Karpas-422 (cell line): Measurements from ENCODE around the gene RNF144A. TPM values are rescaled to one million over a fixed set of nuclear protein-coding genes. Genes with fewer than 3 reads are reported as not detected.

ENCODE experiments used
- DNase-seq: peaks from one replicate; pipeline ENCODE4 v3.0.0-alpha.2; 2015
- H2AFZ ChIP-seq: fragments of 200-600 bp; sonication (generic); 2 replicates; pipeline ENCODE4 v1.6.1; 2014; ENCODE audit warnings: antibody characterized with exemption, low read length, mixed read lengths
- H3K27ac ChIP-seq: fragments of 200-600 bp; sonication (generic); 2 replicates; pipeline ENCODE4 v1.5.1; 2014; ENCODE audit warnings: mild to moderate bottlenecking, low read length, moderate library complexity
- H3K27me3 ChIP-seq: fragments of 200-600 bp; sonication (generic); 2 replicates; pipeline ENCODE4 v1.6.1; 2014; ENCODE audit warnings: low read length, mixed read lengths
- H3K36me3 ChIP-seq: fragments of 200-600 bp; sonication (generic); 2 replicates; pipeline ENCODE4 v1.6.1; 2014; ENCODE audit warnings: low read length, mixed read lengths; ENCODE audit not compliant: insufficient read depth
- H3K4me1 ChIP-seq: fragments of 200-600 bp; sonication (generic); 2 replicates; pipeline ENCODE4 v1.6.1; 2014; ENCODE audit warnings: mild to moderate bottlenecking, low read length, mixed read lengths
- H3K4me2 ChIP-seq: fragments of 200-600 bp; sonication (generic); 2 replicates; pipeline ENCODE4 v1.6.1; 2014; ENCODE audit warnings: low read length, low read depth, mild to moderate bottlenecking; ENCODE audit not compliant: poor library complexity, severe bottlenecking
- H3K4me3 ChIP-seq: fragments of 200-600 bp; sonication (generic); 2 replicates; pipeline ENCODE4 v1.5.1; 2014; ENCODE audit warnings: mild to moderate bottlenecking, antibody characterized with exemption, low read length, mixed read lengths
- H3K79me2 ChIP-seq: fragments of 200-600 bp; sonication (generic); 2 replicates; pipeline ENCODE4 v1.6.1; 2014; ENCODE audit warnings: mild to moderate bottlenecking, low read length, mixed read lengths
- H3K9ac ChIP-seq: fragments of 200-600 bp; sonication (generic); 2 replicates; pipeline ENCODE4 v1.6.0; 2014; ENCODE audit warnings: low read length
- H3K9me2 ChIP-seq: fragments of 200-600 bp; sonication (generic), shearing (Covaris generic); replicated peaks from 2 replicates; pipeline ENCODE4 v1.6.0; 2014; ENCODE audit warnings: mild to moderate bottlenecking, low read length, moderate library complexity; ENCODE audit not compliant: insufficient read depth
- H3K9me3 ChIP-seq: fragments of 300-700, 200-600 bp; sonication (generic); 2 replicates; pipeline ENCODE4 v1.6.1; 2014; ENCODE audit warnings: low read length, mixed read lengths
- H4K20me1 ChIP-seq: fragments of 200-600 bp; sonication (generic); 2 replicates; pipeline ENCODE4 v1.6.1; 2014; ENCODE audit warnings: mild to moderate bottlenecking, antibody characterized with exemption, low read length, low read depth; ENCODE audit not compliant: insufficient read depth
- total RNA-seq: library from RNA; depleted of rRNA; stranded (reverse); fragments of >200 nt; shearing (Covaris generic); gene quantifications from 2 replicates; pipeline ENCODE4 v1.2.3, GENCODE V29; 2014; ENCODE audit warnings: low replicate concordance

Gene RNF144A
- total RNA-seq, 1 experiment from 2014 or later = 0.07 TPM

DNA sequence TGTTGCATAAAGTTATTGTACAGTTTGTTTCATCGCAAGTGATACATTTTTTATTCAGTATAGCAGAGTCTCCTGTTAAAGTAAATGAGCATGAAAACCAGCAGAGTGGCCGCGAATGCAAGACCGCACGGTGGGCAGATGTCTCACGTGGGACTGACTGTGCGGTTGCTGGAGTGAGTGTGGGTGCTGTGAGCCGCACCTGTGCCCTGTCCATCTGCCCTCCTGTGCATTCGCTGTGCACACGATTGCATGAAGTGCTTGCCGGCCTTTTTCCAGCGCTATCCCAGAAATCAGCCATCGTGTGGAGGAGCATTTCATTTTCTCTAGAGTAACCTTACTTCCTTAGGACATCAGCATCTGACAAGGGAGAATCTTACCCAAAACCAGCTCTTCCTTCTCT lies 118.7 kb downstream of the RNF144A start:
- Histone ChIP-seq H3K9me2 (no peaks in the 10 kb centered on the region), H4K20me1 (no peaks in the 10 kb centered on the region), H3K9me3 (no peaks in the 10 kb centered on the region), H3K4me2 (no peak overlapping the region), H3K27ac (no peak overlapping the region), H3K9ac (no peak overlapping the region), H3K36me3 (no peaks in the 10 kb centered on the region), H3K4me3 (no peak overlapping the region), H2AFZ (no peak overlapping the region), H3K27me3 (no peaks in the 10 kb centered on the region), H3K79me2 (no peaks in the 10 kb centered on the region), H3K4me1 (no peaks in the 10 kb centered on the region)
- no peak for DNase-seq

DNA sequence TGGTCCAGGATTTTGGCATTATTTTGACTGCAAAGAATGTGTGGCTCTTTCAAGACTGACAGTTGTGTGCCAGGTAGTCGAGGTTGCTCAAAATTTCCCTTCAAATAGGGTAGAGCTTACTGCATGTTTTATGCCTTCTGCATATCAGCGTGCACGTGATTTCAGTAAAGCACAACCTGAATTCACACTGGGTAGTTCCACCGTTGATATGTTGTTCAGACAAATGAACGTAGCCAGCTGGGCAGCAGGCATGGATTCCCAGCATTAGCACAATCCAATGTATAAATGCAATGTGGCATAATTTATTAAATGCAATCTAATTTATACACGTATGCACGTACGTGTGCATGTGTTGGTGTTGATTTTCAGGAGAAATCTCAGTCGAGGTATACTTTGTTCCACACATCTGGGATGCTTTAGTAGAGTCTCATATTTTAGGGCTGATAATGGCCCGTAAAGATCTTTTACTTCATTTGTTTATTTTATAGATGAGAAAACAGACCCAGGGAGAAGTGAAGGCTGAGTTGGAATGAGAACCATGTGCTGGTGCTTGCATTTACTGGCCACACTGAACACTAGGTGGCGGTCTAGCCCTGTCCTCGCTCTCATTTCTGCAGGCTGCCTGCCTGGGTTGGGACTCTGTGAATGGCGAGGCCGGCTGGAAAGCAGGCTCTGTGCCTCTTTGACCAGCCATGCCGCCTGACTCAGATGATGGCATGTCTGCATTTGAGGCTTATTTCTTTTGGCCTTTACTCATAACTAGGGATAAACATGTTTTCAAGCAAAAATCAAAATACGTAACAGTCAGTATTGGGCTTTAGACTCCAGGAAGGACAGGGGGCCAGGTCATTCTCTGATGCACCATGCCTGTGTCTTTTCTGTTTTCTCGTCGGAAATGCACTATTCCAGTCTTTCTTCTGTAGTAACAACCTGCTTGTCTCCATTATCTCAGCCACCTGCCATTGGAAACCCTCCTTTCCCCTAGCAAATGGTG lies 120.4 kb downstream of the RNF144A start:
- DNase-seq = peak; percentile 86
- Histone ChIP-seq H3K36me3 (no peaks in the 10 kb centered on the region), H2AFZ (no peak overlapping the region), H3K27me3 (no peaks in the 10 kb centered on the region), H3K4me3 (no peak overlapping the region), H3K4me2 (no peak overlapping the region), H4K20me1 (no peaks in the 10 kb centered on the region), H3K79me2 (no peaks in the 10 kb centered on the region), H3K9me2 (no peaks in the 10 kb centered on the region), H3K9ac (no peak overlapping the region), H3K4me1 (no peaks in the 10 kb centered on the region), H3K9me3 (no peaks in the 10 kb centered on the region), H3K27ac (no peak overlapping the region)

GRCh38 chr2:7040547-7040946 lies 123.3 kb downstream of the RNF144A start:
- H3K36me3 ChIP-seq = no peaks in the 10 kb centered on the region
- no peaks in the 10 kb centered on the region for H3K79me2 ChIP-seq
- no peaks in the 10 kb centered on the region for H3K9me3 ChIP-seq

GRCh38 chr2:7041421-7041820 lies 124.2 kb downstream of the RNF144A start:
- Histone ChIP-seq H3K36me3 (no peaks in the 10 kb centered on the region), H3K4me1 (no peaks in the 10 kb centered on the region), H3K79me2 (no peaks in the 10 kb centered on the region), H3K4me2 (no peak overlapping the region), H3K9me2 (no peaks in the 10 kb centered on the region), H3K9me3 (no peaks in the 10 kb centered on the region), H3K9ac (no peak overlapping the region), H4K20me1 (no peaks in the 10 kb centered on the region), H3K27me3 (no peaks in the 10 kb centered on the region), H3K4me3 (no peak overlapping the region), H3K27ac (no peak overlapping the region), H2AFZ (no peak overlapping the region)
- DNase-seq = no peak

More at GRCh38 chr2:7040547-7040946, 123.3 kb downstream of the RNF144A start:
- no peak overlapping the region for H3K4me3 ChIP-seq
- H3K9ac ChIP-seq = no peak overlapping the region
- H4K20me1 ChIP-seq = no peaks in the 10 kb centered on the region
- H3K9me2 ChIP-seq = no peaks in the 10 kb centered on the region
- no peak for DNase-seq
- H3K4me1 ChIP-seq = no peaks in the 10 kb centered on the region
- no peaks in the 10 kb centered on the region for H3K27me3 ChIP-seq
- H2AFZ ChIP-seq = no peak overlapping the region
- no peak overlapping the region for H3K4me2 ChIP-seq
- no peak overlapping the region for H3K27ac ChIP-seq

GRCh38 chr2:7043690-7044089 lies 126.5 kb downstream of the RNF144A start:
- Histone ChIP-seq H3K4me3 (no peak overlapping the region), H4K20me1 (no peaks in the 10 kb centered on the region), H3K4me1 (no peaks in the 10 kb centered on the region), H3K9ac (no peak overlapping the region), H3K27ac (no peak overlapping the region), H3K4me2 (no peak overlapping the region), H3K36me3 (no peaks in the 10 kb centered on the region), H3K27me3 (no peaks in the 10 kb centered on the region), H3K9me3 (no peaks in the 10 kb centered on the region), H2AFZ (no peak overlapping the region), H3K9me2 (no peaks in the 10 kb centered on the region), H3K79me2 (no peaks in the 10 kb centered on the region)
- DNase-seq = no peak

DNA sequence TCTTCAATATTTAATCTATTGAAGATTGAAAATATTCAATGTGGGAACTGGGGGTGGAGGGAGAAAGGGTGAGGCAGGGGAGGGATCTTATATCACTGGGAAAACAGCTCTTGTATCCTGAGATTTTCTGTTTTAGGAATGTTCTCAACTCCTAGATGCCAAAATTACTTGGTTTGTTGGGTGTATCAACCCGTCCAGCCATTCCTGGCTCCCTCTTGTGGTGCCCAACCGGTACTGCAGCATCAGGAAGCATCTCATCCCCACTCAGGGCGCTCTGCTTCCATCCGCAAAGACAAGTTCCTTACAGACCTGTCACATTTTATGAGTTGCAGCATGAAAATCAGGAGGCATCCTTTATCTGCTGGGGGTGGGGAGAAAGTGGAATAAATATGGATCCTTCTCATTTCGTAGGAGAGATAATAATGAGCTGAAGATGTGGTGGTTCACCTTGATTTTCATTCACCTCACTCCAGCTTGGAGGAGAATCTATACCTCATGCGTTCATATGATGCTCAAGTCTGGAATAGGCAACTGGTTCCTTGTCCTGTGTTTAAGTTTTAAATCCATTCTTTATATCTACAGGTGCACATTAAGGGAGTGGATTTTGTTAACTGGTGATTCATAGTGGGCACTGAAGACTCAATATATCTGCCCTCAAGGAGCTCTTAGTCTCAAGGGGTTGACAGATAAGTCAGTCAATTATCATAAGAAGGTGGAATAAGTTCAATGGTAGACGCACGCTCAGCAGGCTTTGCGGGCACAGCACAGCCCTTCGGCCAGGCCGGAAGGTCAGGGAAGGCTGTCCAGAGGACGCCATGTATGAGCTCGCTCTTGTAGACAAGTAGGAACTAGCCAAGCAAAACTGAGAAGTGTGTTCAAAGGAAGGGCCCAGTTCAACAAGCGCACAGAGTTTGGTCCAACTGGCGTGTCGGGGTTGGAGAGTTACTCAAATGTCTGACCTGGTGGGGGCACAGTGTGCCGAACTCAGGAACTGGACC lies 127.3 kb downstream of the RNF144A start:
- no peak overlapping the region for H2AFZ ChIP-seq
- no peak overlapping the region for H3K27ac ChIP-seq
- H3K4me1 ChIP-seq = no peaks in the 10 kb centered on the region
- H3K36me3 ChIP-seq = no peaks in the 10 kb centered on the region
- H3K27me3 ChIP-seq = no peaks in the 10 kb centered on the region
- no peaks in the 10 kb centered on the region for H3K79me2 ChIP-seq
- H3K4me3 ChIP-seq = no peak overlapping the region
- peak; percentile 84 for DNase-seq
- H3K9ac ChIP-seq = no peak overlapping the region
- H4K20me1 ChIP-seq = no peaks in the 10 kb centered on the region
- no peak overlapping the region for H3K4me2 ChIP-seq
- no peaks in the 10 kb centered on the region for H3K9me2 ChIP-seq
- H3K9me3 ChIP-seq = no peaks in the 10 kb centered on the region

GRCh38 chr2:7045601-7046590 lies 128.7 kb downstream of the RNF144A start:
- no peak for DNase-seq
- Histone ChIP-seq H4K20me1 (no peaks in the 10 kb centered on the region), H3K4me3 (no peak overlapping the region), H3K27me3 (no peaks in the 10 kb centered on the region), H3K9me2 (no peaks in the 10 kb centered on the region), H3K9ac (no peak overlapping the region), H3K4me2 (no peak overlapping the region), H3K27ac (no peak overlapping the region), H3K9me3 (no peaks in the 10 kb centered on the region), H3K4me1 (no peaks in the 10 kb centered on the region), H3K36me3 (no peaks in the 10 kb centered on the region), H3K79me2 (no peaks in the 10 kb centered on the region), H2AFZ (no peak overlapping the region)
